ENCODE results near the gene GSK3B. TPM values are rescaled to one million over a fixed set of nuclear protein-coding genes. Genes with fewer than 3 reads are reported as not detected.

Gene GSK3B
- total and polyA plus RNA-seq, 2 experiments from 2014 or later, result 29.0 to 45.3 TPM

DNA sequence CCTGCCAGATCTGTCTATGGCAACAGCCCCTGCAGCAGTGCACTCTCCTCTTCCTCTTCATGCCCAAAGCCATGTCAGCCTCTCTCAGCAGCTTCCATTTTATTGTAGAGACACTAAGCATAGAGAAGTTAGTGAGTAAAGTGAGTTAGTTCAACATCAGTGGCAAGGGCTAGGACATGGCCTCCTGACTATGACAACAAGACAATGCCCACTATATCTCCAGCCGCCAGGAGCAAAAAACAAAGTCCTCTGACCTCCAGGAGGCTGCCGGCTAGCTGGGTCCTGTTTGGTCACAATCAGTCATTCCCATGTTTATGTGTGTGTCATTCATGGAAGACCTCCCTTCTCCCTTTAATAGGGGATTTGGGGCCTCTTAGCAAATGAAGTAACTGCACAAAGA, 297.5 kb downstream of the GSK3B start:
- Histone ChIP-seq H4K20me1 (replicated peaks; ENCODE audit: insufficient read depth) (no peaks in the 10 kb centered on the region), H3F3A (replicated peaks; ENCODE audit: low read depth) (no peaks in the 10 kb centered on the region), H3K4me3 (no peak overlapping the region), H3K9me2 (ENCODE audit: insufficient read depth) (peaks cover 7% of the 10 kb centered on the region; the same call in 1 of the 2 replicates), H3K27ac (ENCODE audit: low read depth) (no peak overlapping the region), H3K27me3 (ENCODE audit: insufficient read depth) (no peaks in the 10 kb centered on the region), H3K4me1 (ENCODE audit: insufficient read depth) (peaks cover 9% of the 10 kb centered on the region; the same call in 1 of the 2 replicates), H3K4me2 (no peak overlapping the region), H2AFZ (peak overlapping the region; percentile 74), H3K36me3 (ENCODE audit: insufficient read depth) (no peaks in the 10 kb centered on the region), H3K79me2 (replicated peaks; ENCODE audit: insufficient read depth) (no peaks in the 10 kb centered on the region)
- ATAC-seq, result no peak
- Mint-ChIP-seq H3K27ac (no peak overlapping the region), H3K36me3 (ENCODE audit: low read depth) (no peaks in the 10 kb centered on the region), H3K4me1 (peaks cover 11% of the 10 kb centered on the region), H3K4me3 (no peak overlapping the region), H3K27me3 (ENCODE audit: insufficient read depth, low read depth, poor library complexity) (peaks cover 5% of the 10 kb centered on the region), H3K9me3 (no peaks in the 10 kb centered on the region)
- TF ChIP-seq NANOG (IDR thresholded peaks at IDR 0.05; ENCODE audit: borderline replicate concordance) (no peak), STAT1 (IDR thresholded peaks at IDR 0.05; ENCODE audit: unreplicated experiment) (no peak), POLR2AphosphoS5 (IDR thresholded peaks at IDR 0.05; ENCODE audit: low read depth) (no peak)
- TF ChIP-seq, protein P1, sequence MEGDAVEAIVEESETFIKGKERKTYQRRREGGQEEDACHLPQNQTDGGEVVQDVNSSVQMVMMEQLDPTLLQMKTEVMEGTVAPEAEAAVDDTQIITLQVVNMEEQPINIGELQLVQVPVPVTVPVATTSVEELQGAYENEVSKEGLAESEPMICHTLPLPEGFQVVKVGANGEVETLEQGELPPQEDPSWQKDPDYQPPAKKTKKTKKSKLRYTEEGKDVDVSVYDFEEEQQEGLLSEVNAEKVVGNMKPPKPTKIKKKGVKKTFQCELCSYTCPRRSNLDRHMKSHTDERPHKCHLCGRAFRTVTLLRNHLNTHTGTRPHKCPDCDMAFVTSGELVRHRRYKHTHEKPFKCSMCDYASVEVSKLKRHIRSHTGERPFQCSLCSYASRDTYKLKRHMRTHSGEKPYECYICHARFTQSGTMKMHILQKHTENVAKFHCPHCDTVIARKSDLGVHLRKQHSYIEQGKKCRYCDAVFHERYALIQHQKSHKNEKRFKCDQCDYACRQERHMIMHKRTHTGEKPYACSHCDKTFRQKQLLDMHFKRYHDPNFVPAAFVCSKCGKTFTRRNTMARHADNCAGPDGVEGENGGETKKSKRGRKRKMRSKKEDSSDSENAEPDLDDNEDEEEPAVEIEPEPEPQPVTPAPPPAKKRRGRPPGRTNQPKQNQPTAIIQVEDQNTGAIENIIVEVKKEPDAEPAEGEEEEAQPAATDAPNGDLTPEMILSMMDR (conservative IDR thresholded peaks at IDR 0.05; ENCODE audit: low read depth in 2 of 2), result no peak
- TF ChIP-seq, protein P2, sequence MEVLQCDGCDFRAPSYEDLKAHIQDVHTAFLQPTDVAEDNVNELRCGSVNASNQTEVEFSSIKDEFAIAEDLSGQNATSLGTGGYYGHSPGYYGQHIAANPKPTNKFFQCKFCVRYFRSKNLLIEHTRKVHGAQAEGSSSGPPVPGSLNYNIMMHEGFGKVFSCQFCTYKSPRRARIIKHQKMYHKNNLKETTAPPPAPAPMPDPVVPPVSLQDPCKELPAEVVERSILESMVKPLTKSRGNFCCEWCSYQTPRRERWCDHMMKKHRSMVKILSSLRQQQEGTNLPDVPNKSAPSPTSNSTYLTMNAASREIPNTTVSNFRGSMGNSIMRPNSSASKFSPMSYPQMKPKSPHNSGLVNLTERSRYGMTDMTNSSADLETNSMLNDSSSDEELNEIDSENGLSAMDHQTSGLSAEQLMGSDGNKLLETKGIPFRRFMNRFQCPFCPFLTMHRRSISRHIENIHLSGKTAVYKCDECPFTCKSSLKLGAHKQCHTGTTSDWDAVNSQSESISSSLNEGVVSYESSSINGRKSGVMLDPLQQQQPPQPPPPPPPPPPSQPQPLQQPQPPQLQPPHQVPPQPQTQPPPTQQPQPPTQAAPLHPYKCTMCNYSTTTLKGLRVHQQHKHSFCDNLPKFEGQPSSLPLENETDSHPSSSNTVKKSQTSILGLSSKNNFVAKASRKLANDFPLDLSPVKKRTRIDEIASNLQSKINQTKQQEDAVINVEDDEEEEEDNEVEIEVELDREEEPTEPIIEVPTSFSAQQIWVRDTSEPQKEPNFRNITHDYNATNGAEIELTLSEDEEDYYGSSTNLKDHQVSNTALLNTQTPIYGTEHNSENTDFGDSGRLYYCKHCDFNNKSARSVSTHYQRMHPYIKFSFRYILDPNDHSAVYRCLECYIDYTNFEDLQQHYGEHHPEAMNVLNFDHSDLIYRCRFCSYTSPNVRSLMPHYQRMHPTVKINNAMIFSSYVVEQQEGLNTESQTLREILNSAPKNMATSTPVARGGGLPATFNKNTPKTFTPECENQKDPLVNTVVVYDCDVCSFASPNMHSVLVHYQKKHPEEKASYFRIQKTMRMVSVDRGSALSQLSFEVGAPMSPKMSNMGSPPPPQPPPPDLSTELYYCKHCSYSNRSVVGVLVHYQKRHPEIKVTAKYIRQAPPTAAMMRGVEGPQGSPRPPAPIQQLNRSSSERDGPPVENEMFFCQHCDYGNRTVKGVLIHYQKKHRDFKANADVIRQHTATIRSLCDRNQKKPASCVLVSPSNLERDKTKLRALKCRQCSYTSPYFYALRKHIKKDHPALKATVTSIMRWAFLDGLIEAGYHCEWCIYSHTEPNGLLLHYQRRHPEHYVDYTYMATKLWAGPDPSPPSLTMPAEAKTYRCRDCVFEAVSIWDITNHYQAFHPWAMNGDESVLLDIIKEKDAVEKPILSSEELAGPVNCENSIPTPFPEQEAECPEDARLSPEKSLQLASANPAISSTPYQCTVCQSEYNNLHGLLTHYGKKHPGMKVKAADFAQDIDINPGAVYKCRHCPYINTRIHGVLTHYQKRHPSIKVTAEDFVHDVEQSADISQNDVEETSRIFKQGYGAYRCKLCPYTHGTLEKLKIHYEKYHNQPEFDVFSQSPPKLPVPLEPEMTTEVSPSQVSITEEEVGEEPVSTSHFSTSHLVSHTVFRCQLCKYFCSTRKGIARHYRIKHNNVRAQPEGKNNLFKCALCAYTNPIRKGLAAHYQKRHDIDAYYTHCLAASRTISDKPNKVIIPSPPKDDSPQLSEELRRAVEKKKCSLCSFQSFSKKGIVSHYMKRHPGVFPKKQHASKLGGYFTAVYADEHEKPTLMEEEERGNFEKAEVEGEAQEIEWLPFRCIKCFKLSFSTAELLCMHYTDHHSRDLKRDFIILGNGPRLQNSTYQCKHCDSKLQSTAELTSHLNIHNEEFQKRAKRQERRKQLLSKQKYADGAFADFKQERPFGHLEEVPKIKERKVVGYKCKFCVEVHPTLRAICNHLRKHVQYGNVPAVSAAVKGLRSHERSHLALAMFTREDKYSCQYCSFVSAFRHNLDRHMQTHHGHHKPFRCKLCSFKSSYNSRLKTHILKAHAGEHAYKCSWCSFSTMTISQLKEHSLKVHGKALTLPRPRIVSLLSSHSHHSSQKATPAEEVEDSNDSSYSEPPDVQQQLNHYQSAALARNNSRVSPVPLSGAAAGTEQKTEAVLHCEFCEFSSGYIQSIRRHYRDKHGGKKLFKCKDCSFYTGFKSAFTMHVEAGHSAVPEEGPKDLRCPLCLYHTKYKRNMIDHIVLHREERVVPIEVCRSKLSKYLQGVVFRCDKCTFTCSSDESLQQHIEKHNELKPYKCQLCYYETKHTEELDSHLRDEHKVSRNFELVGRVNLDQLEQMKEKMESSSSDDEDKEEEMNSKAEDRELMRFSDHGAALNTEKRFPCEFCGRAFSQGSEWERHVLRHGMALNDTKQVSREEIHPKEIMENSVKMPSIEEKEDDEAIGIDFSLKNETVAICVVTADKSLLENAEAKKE (CRISPR knock-in tag; IDR thresholded peaks at IDR 0.05), result no peak
- DNase-seq (ENCODE audit: low spot score), result no peak

All from GM23338 (cell line).